ENCODE results near the gene PTPRO.

PTPRO gene

GRCh38 chr12:15322164-15323061 lies at the start of gene PTPRO:
Gene PTPRO (plus strand): TSS chr12:15322508.
- no peak for DNase-seq

- no peak for DNase-seq
Measured at GRCh38 chr12:15273896-15274295, 48.4 kb upstream of the PTPRO start.

GRCh38 chr12:15274561-15274967 lies 47.7 kb upstream of the PTPRO start:
- DNase-seq, result no peak

- no peak for DNase-seq
Measured at GRCh38 chr12:15276088-15276698, 46.1 kb upstream of the PTPRO start.

- no peak for DNase-seq
Measured at GRCh38 chr12:15278816-15279658, 43.3 kb upstream of the PTPRO start.

GRCh38 chr12:15280930-15281329 lies 41.4 kb upstream of the PTPRO start:
- DNase-seq, result no peak

GRCh38 chr12:15289192-15289591 lies 33.1 kb upstream of the PTPRO start:
- no peak for DNase-seq

GRCh38 chr12:15293731-15294130 lies 28.6 kb upstream of the PTPRO start:
- DNase-seq, result no peak

- DNase-seq, result no peak
Measured at GRCh38 chr12:15299947-15300346, 22.4 kb upstream of the PTPRO start.

- no peak for DNase-seq
Measured at GRCh38 chr12:15304296-15304695, 18.0 kb upstream of the PTPRO start.

- no peak for DNase-seq
Measured at GRCh38 chr12:15306605-15307004, 15.7 kb upstream of the PTPRO start.

- no peak for DNase-seq
Measured at GRCh38 chr12:15307079-15307478, 15.2 kb upstream of the PTPRO start.

- DNase-seq, result no peak
Measured at GRCh38 chr12:15318841-15319240, 3.5 kb upstream of the PTPRO start.

GRCh38 chr12:15320881-15321280 lies 1.4 kb upstream of the PTPRO start:
- no peak for DNase-seq

- no peak for DNase-seq
Measured at GRCh38 chr12:15323480-15323879, 1.2 kb downstream of the PTPRO start.

GRCh38 chr12:15329891-15330290 lies 7.6 kb downstream of the PTPRO start:
- no peak for DNase-seq

- no peak for DNase-seq
Measured at GRCh38 chr12:15334225-15334624, 11.9 kb downstream of the PTPRO start.

GRCh38 chr12:15335959-15336358 lies 13.7 kb downstream of the PTPRO start:
- no peak for DNase-seq

- DNase-seq, result no peak
Measured at GRCh38 chr12:15336768-15337553, 14.7 kb downstream of the PTPRO start.

GRCh38 chr12:15341371-15341770 lies 19.1 kb downstream of the PTPRO start:
- DNase-seq, result no peak

GRCh38 chr12:15344561-15344960 lies 22.3 kb downstream of the PTPRO start:
- DNase-seq, result no peak

GRCh38 chr12:15346488-15346887 lies 24.2 kb downstream of the PTPRO start:
- no peak for DNase-seq

GRCh38 chr12:15350643-15351042 lies 28.3 kb downstream of the PTPRO start:
- DNase-seq, result no peak

Data from activated CD4-positive, CD25-positive, alpha-beta regulatory T cell (primary cell).